HUES48 (cell line): ENCODE results near the gene GFPT1.

Experiments
- H3K27ac ChIP-seq: one replicate; pipeline ENCODE4 v1.7.0; 2013; ENCODE audit warnings: low read depth, low read length, inconsistent platforms
- H3K27me3 ChIP-seq: 2 replicates; pipeline ENCODE4 v1.6.1; 2013; ENCODE audit warnings: mild to moderate bottlenecking, low read length; ENCODE audit not compliant: control insufficient read depth, insufficient read depth
- H3K36me3 ChIP-seq: 2 replicates; pipeline ENCODE4 v1.6.1; 2013; ENCODE audit warnings: low read length; ENCODE audit not compliant: control insufficient read depth, insufficient read depth
- H3K4me1 ChIP-seq: 2 replicates; pipeline ENCODE4 v1.6.1; 2013; ENCODE audit warnings: mild to moderate bottlenecking, low read length; ENCODE audit not compliant: control insufficient read depth, insufficient read depth
- H3K4me3 ChIP-seq: 2 replicates; pipeline ENCODE4 v1.5.1; 2013; ENCODE audit warnings: mild to moderate bottlenecking, low read depth, low read length
- H3K9ac ChIP-seq: 2 replicates; pipeline ENCODE4 v1.6.1; 2013; ENCODE audit warnings: mild to moderate bottlenecking, low read depth, low read length, moderate library complexity
- H3K9me3 ChIP-seq: 2 replicates; pipeline ENCODE4 v1.6.1; 2013; ENCODE audit warnings: low read length; ENCODE audit not compliant: control insufficient read depth, insufficient read depth

The GFPT1 gene

DNA sequence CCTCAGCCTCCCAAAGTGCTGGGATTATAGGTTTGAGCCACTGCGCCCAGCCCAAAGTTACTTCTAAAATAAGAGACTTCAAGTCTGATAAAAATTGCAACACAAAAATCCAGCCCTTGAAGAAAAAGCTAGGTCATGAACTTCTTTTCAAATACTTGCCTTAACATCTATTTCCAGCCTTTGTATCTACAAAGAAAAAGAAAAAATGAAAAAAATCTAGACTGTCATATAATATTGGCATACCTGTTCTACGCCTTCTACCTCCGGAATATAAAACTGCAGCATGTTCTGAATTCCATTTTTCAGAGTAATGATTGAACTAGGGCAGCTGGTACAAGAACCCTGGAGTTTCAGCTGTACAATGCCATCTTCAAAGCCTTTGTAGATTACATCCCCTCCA lies 13.1 kb upstream of the GFPT1 start:
- no peak overlapping the region for H3K4me3 ChIP-seq
- peaks cover 55% of the 10 kb centered on the region for H3K36me3 ChIP-seq
- no peaks in the 10 kb centered on the region for H3K27me3 ChIP-seq
- H3K9ac ChIP-seq: no peak overlapping the region
- no peaks in the 10 kb centered on the region for H3K9me3 ChIP-seq
- no peaks in the 10 kb centered on the region for H3K4me1 ChIP-seq
- H3K27ac ChIP-seq: no peak overlapping the region

DNA sequence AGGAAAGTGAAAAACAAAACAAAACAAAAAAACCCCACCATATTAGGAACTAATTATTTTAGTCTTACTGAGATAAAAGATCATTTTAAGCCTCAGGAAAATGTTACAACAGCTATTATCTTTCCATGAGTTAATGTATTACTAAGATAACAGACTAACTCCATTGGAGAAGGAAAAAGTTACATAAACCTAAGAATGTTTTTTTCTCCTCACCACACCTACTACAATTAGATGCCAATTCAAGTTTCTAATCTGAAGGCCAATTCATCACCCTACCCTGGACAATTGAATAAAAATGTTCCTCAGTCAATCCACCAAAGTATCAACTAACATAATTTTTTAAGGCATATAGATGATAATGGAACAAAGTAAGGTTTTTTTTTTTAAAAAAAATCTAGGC lies 10.2 kb upstream of the GFPT1 start:
- Histone ChIP-seq H3K36me3 (peaks cover 37% of the 10 kb centered on the region), H3K4me1 (no peaks in the 10 kb centered on the region), H3K27ac (no peak overlapping the region), H3K9me3 (no peaks in the 10 kb centered on the region), H3K27me3 (no peaks in the 10 kb centered on the region), H3K9ac (no peak overlapping the region), H3K4me3 (no peak overlapping the region)

DNA sequence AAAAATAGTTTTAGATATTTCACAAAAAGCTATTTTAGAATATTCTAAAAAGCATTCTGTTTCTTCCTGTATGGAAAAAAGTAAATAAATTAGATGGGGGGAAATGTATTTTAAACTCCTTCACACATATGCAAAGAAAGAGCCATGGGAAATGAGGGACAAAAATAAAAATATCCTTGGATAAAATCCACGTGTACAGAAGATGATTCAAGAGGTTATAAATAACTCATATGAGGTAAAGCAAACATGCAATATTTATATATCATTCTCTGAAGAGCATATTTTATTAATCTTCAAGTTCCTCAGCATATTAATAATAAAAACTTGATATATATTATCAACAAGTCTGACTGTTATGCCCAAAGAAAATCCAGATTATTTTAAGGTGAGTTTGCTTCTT lies 8.8 kb upstream of the GFPT1 start:
- Histone ChIP-seq H3K27ac (no peak overlapping the region), H3K9me3 (no peaks in the 10 kb centered on the region), H3K4me3 (no peak overlapping the region), H3K27me3 (no peaks in the 10 kb centered on the region), H3K36me3 (peaks cover 34% of the 10 kb centered on the region), H3K4me1 (no peaks in the 10 kb centered on the region), H3K9ac (no peak overlapping the region)

DNA sequence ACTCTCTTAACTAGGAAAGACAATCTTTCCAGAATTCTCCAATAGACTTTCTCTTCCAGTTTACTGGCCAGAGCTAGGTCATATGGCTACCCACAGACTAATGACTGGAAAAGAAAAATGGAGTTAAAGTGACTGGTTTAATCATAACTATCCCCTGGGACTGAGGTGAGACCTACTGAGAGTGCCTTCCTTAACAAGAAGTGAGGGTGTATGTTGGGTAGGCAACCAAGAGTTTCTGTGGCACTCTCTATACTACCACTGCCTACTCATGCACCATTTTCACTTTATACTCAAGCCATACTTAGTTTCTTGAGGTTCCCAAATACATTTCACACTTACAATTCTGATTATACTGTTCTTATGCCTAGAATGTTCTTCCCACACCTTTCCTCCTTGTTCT lies 6.9 kb upstream of the GFPT1 start:
- peaks cover 18% of the 10 kb centered on the region for H3K36me3 ChIP-seq
- H3K9me3 ChIP-seq: no peaks in the 10 kb centered on the region
- no peaks in the 10 kb centered on the region for H3K4me1 ChIP-seq
- no peak overlapping the region for H3K27ac ChIP-seq
- H3K4me3 ChIP-seq: no peak overlapping the region
- no peak overlapping the region for H3K9ac ChIP-seq
- H3K27me3 ChIP-seq: no peaks in the 10 kb centered on the region

DNA sequence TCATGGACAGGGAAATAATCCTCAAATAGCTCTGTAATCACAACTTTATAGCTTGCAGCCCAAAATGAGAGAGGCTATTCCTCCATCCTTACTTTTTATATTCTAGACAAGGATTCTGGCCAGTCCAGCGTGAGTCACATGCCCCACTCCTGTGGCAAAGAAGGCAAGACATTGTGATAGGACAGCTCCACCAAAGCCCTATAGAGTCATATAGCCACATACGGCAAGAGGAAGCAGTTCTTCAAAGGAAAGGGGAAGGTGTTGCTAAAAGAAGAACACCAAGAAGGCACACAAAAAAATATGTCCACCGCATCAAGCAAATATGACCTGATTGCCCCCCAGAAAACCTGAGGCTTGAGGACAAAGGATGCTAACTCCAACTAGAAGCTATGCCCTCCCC lies 3.4 kb upstream of the GFPT1 start:
- Histone ChIP-seq H3K4me3 (no peak overlapping the region), H3K36me3 (no peaks in the 10 kb centered on the region), H3K27ac (no peak overlapping the region), H3K9me3 (no peaks in the 10 kb centered on the region), H3K9ac (no peak overlapping the region), H3K4me1 (peaks cover 16% of the 10 kb centered on the region), H3K27me3 (no peaks in the 10 kb centered on the region)

DNA sequence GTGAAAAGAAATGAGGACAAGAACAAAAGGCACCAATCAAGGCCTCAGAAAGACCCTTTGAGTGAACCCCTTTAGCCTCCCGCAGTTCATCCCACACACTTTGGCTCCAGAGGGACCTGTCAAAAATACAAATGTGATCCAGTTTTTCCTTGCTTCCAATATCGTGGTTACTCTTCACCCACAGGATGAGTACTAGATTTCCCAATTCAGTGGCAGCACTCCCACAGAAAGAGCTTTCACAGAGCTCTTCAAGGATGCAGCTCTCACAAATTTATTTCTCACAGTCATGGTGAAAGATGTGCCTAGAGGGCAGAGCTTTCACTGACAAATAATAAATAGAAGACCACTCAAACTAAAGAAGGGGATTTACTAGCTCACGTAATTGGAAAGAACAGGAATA lies 3.0 kb upstream of the GFPT1 start:
- H3K9ac ChIP-seq: no peak overlapping the region
- H3K36me3 ChIP-seq: no peaks in the 10 kb centered on the region
- H3K9me3 ChIP-seq: no peaks in the 10 kb centered on the region
- peaks cover 16% of the 10 kb centered on the region for H3K4me1 ChIP-seq
- no peak overlapping the region for H3K4me3 ChIP-seq
- H3K27me3 ChIP-seq: no peaks in the 10 kb centered on the region
- H3K27ac ChIP-seq: no peak overlapping the region

DNA sequence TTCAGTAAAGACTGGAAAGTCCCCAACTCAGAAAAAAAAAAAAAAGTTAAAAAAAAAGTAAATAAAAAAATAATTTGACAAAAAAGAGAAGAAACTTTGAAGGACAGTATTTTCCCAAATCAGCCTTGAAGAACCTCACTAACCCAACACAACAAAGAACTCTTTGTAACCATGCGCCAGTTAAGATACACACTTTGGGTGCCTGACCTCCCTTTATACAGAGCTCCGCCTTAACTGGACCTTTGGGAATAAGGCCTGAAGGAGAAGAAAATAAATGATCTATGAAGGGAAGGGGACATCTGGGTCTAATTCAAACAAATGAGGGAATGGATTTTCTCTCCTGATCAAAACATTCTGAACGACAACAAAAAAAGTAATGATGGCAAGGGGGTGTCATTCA lies 2.2 kb upstream of the GFPT1 start:
- H3K27ac ChIP-seq: no peak overlapping the region
- no peaks in the 10 kb centered on the region for H3K9me3 ChIP-seq
- no peak overlapping the region for H3K9ac ChIP-seq
- H3K36me3 ChIP-seq: no peaks in the 10 kb centered on the region
- peaks cover 16% of the 10 kb centered on the region for H3K4me1 ChIP-seq
- H3K4me3 ChIP-seq: no peak overlapping the region
- H3K27me3 ChIP-seq: no peaks in the 10 kb centered on the region

DNA sequence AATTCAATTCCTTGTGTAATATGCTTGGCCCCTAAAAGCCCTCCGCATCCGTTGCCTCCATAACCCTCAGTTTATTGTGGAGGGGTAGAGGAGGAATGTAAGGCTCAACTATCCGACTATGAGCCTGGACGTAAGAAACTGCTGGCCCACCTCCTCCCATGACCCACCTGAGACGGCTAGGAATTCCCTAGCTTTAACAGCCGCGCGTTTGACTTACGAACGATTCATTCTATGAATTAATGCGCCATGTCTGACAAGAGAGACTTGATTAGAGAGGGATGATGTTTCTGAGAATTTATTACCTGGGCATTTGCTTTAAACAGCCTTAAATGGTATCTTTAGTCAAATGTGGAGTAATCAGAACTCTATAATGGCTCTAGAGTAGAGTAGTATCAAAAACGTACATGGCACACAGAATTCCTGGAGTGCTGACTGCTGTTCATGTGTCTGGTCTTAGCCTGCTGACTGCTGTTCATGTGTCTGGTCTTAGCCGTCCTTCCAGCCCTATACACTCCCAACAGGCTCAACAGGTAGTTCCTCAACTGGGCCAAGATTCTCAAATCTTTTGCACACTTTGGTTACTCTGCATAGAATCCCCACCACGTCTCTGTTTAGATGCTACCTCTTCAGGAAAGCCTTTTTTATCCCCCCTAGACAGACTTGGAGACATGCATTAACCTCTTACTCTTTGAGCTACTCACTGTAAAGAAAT lies 899 bp upstream of the GFPT1 start:
- no peaks in the 10 kb centered on the region for H3K36me3 ChIP-seq
- H3K27me3 ChIP-seq: no peaks in the 10 kb centered on the region
- peaks cover 16% of the 10 kb centered on the region for H3K4me1 ChIP-seq
- peak overlapping the region; percentile 65 for H3K9ac ChIP-seq
- H3K27ac ChIP-seq: no peak overlapping the region
- peak overlapping the region; percentile 91 for H3K4me3 ChIP-seq
- no peaks in the 10 kb centered on the region for H3K9me3 ChIP-seq

DNA sequence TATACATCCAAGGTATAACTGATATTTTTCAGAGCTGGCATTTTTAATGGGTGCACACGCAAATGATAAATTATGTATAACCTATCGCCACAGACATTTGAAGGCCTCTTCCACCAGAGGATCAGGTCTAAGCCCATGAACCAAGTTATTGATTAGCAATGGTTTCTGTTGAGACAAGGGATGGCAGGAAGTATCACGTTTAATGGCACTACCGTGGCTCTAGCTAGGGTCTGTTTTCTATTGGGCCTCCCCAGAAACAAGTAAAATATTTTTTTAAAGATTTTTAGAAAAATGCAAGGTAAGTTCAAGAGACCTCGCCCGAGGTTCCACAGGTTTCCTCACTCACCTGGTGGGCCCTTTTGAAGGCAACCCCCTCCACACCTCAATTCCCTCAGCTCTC lies 667 bp downstream of the GFPT1 start:
- H3K9me3 ChIP-seq: no peaks in the 10 kb centered on the region
- H3K27me3 ChIP-seq: no peaks in the 10 kb centered on the region
- peaks cover 7% of the 10 kb centered on the region for H3K36me3 ChIP-seq
- H3K9ac ChIP-seq: peak overlapping the region; percentile 57; the same call in 1 of the 2 replicates
- peak overlapping the region; percentile 78 for H3K27ac ChIP-seq
- H3K4me3 ChIP-seq: peak overlapping the region; percentile 91
- H3K4me1 ChIP-seq: peaks cover 16% of the 10 kb centered on the region

DNA sequence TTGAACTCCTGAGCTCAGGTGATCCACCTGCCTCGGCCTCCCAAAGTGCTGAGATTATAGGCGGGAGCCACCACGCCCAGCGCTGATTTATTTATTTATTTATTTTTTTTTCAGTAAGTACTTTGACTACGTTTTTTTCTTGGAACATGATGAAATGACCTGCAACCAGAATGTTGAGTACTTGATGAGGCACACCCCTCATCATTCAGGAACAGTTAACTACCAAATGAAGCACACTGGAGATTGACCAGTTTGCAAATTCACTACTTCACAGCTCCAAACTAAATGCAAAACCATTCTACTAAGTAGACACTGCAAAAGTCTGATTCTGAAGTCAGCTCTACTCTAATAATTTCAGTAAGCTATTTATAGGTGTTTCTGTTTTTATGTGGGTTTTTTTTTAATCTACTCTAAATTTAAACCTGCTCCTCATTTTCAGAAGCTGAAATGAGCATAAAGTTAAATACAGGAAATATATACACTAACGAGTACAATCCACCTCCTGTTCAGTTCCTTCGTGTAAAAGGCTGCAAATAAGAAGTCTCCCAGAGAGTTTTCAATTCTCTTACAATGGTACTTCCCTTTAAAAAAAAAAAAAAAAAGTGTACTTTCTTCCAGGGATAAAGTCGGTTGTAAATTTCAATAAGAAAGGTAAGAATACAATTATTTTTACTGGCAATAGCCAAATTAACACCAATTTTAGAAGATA lies 1.4 kb downstream of the GFPT1 start:
- Histone ChIP-seq H3K9me3 (no peaks in the 10 kb centered on the region), H3K4me3 (peak overlapping the region; percentile 91), H3K27me3 (no peaks in the 10 kb centered on the region), H3K27ac (no peak overlapping the region), H3K36me3 (peaks cover 7% of the 10 kb centered on the region), H3K4me1 (peaks cover 16% of the 10 kb centered on the region), H3K9ac (peak overlapping the region; percentile 57; the same call in 1 of the 2 replicates)

DNA sequence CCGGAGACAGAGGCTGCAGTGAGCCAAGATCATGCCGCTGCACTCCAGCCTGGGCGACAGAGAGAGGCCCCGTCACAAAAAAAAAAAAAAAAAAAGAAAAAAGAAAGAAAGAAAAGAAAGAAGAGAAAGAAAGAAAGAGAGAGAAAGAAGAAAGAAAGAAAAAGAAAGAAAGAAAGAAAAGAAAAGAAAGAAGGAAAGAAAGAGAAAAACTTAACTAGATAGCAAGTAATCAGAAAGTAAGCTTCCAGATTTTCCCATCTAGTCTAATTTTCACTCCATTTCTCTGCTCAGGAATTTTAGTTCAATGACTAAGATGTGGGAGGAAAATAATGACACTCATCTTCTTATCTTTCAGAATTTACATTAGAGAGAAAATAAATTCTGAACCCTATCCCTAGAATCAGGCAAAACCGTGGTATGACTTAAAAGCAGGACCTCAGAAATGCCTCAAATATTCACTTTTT lies 2.4 kb downstream of the GFPT1 start:
- H3K9ac ChIP-seq: no peak overlapping the region
- H3K4me1 ChIP-seq: peaks cover 16% of the 10 kb centered on the region
- peaks cover 7% of the 10 kb centered on the region for H3K36me3 ChIP-seq
- no peak overlapping the region for H3K27ac ChIP-seq
- H3K4me3 ChIP-seq: no peak overlapping the region
- H3K9me3 ChIP-seq: no peaks in the 10 kb centered on the region
- no peaks in the 10 kb centered on the region for H3K27me3 ChIP-seq
